Activated CD4-positive, CD25-positive, alpha-beta regulatory T cell treated with anti-CD3 and anti-CD28 coated beads, Interleukin-2, amount 50 U/mL, for 24 hours (primary cell): ENCODE measurements around the gene NPY2R.

Source experiments
- ATAC-seq, 2 donors: fragments of 150-1000 bp; cut with Tn5 transposase; one replicate each; pipeline ENCODE4 v1.10.0; 2021; ENCODE audit warnings: mild to moderate bottlenecking in 1 of 2, moderate library complexity in 1 of 2

Gene NPY2R

GRCh38 chr4:155252327-155252726, 43.9 kb downstream of the NPY2R start:
- ATAC-seq = no peak

- no peak for ATAC-seq
Observed at GRCh38 chr4:155263480-155263879, 55.0 kb downstream of the NPY2R start.

- no peak for ATAC-seq
Observed at GRCh38 chr4:155265113-155265512, 56.7 kb downstream of the NPY2R start.
